H9 (cell line): ENCODE measurements around the gene BAHD1. TPM values are rescaled to one million over a fixed set of nuclear protein-coding genes. Genes with fewer than 3 reads are reported as not detected.

Source experiments
- DNase-seq: peaks from one replicate; pipeline ENCODE4 v3.0.0-alpha.2; 2017
- H2AFZ ChIP-seq: one replicate; pipeline ENCODE4 v1.6.1; 2013; ENCODE audit warnings: mild to moderate bottlenecking, low read length, control low read depth, moderate library complexity
- H2AK5ac ChIP-seq: 2 replicates; pipeline ENCODE4 v1.6.1; 2013; ENCODE audit warnings: low read length, control low read depth, mixed read lengths; ENCODE audit not compliant: insufficient read length
- H2BK120ac ChIP-seq: one replicate; pipeline ENCODE4 v1.6.1; 2013; ENCODE audit warnings: low read depth, mild to moderate bottlenecking, low read length, control low read depth, inconsistent platforms; ENCODE audit not compliant: poor library complexity, severe bottlenecking
- H2BK12ac ChIP-seq: 2 replicates; pipeline ENCODE4 v1.6.1; 2013; ENCODE audit warnings: low read length, control low read depth, mixed read lengths, low read depth; ENCODE audit not compliant: insufficient read length
- H2BK15ac ChIP-seq: 2 replicates; pipeline ENCODE4 v1.6.1; 2013; ENCODE audit warnings: low read depth, low read length, control low read depth
- H2BK20ac ChIP-seq: one replicate; pipeline ENCODE4 v1.6.1; 2013; ENCODE audit warnings: low read depth, mild to moderate bottlenecking, low read length, control low read depth, inconsistent platforms; ENCODE audit not compliant: poor library complexity, severe bottlenecking
- H2BK5ac ChIP-seq: 2 replicates; pipeline ENCODE4 v1.6.1; 2013; ENCODE audit warnings: low read length, control low read depth, mixed read lengths; ENCODE audit not compliant: insufficient read length
- H3K14ac ChIP-seq: 2 replicates; pipeline ENCODE4 v1.6.1; 2013; ENCODE audit warnings: low read length, control low read depth; ENCODE audit not compliant: insufficient read depth
- H3K18ac ChIP-seq: 2 replicates; pipeline ENCODE4 v1.6.1; 2013; ENCODE audit warnings: low read depth, mild to moderate bottlenecking, mixed read lengths, low read length, control low read depth; ENCODE audit not compliant: insufficient read length
- H3K23ac ChIP-seq: 2 replicates; pipeline ENCODE4 v1.6.1; 2013; ENCODE audit warnings: low read length, control low read depth, mixed read lengths, low read depth; ENCODE audit not compliant: insufficient read length
- H3K23me2 ChIP-seq: 2 replicates; pipeline ENCODE4 v1.6.1; 2013; ENCODE audit warnings: low read depth, mild to moderate bottlenecking, mixed read lengths, low read length, control low read depth; ENCODE audit not compliant: insufficient read length, poor library complexity, severe bottlenecking
- H3K27ac ChIP-seq: 2 replicates; pipeline ENCODE4 v1.5.1; 2013; ENCODE audit warnings: low read length, control low read depth, mixed read lengths, low read depth; ENCODE audit not compliant: insufficient read length
- H3K27me3 ChIP-seq: 2 replicates; pipeline ENCODE4 v1.6.1; 2013; ENCODE audit warnings: low read length, control low read depth, inconsistent platforms; ENCODE audit not compliant: insufficient read depth
- H3K4ac ChIP-seq: 2 replicates; pipeline ENCODE4 v1.6.1; 2013; ENCODE audit warnings: low read depth, mild to moderate bottlenecking, control low read depth, inconsistent platforms, low read length, moderate library complexity
- H3K4me1 ChIP-seq: 2 replicates; pipeline ENCODE4 v1.6.1; 2013; ENCODE audit warnings: low read length, control low read depth, inconsistent platforms; ENCODE audit not compliant: insufficient read depth
- H3K4me2 ChIP-seq: 2 replicates; pipeline ENCODE4 v1.6.1; 2013; ENCODE audit warnings: low read length, control low read depth, mixed read lengths; ENCODE audit not compliant: insufficient read length, insufficient read depth
- H3K56ac ChIP-seq: 2 replicates; pipeline ENCODE4 v1.6.1; 2013; ENCODE audit warnings: low read depth, mild to moderate bottlenecking, mixed read lengths, low read length, control low read depth; ENCODE audit not compliant: insufficient read length
- H3K79me1 ChIP-seq: 2 replicates; pipeline ENCODE4 v1.6.1; 2013; ENCODE audit warnings: low read depth, mild to moderate bottlenecking, moderate library complexity, low read length, control low read depth, inconsistent platforms; ENCODE audit not compliant: insufficient read depth, poor library complexity, severe bottlenecking
- H3K79me2 ChIP-seq: 2 replicates; pipeline ENCODE4 v1.6.1; 2013; ENCODE audit warnings: low read length, control low read depth, inconsistent platforms; ENCODE audit not compliant: insufficient read depth
- H3K9ac ChIP-seq: 2 replicates; pipeline ENCODE4 v1.6.1; 2013; ENCODE audit warnings: low read length, control low read depth, mixed read lengths; ENCODE audit not compliant: insufficient read length; ENCODE audit errors: extremely low read depth
- H3K9me3 ChIP-seq: one replicate; pipeline ENCODE4 v1.6.1; 2013; ENCODE audit warnings: low read depth, low read length, inconsistent platforms; ENCODE audit not compliant: control insufficient read depth
- H3T11ph ChIP-seq: one replicate; pipeline ENCODE4 v1.6.1; 2013; ENCODE audit warnings: mild to moderate bottlenecking, low read length, control low read depth, inconsistent platforms
- H4K20me1 ChIP-seq: one replicate; pipeline ENCODE4 v1.6.1; 2013; ENCODE audit not compliant: control insufficient read depth, insufficient read length, insufficient read depth
- H4K5ac ChIP-seq: 2 replicates; pipeline ENCODE4 v1.6.1; 2013; ENCODE audit warnings: low read depth, mild to moderate bottlenecking, mixed read lengths, low read length, control low read depth; ENCODE audit not compliant: insufficient read length
- H4K8ac ChIP-seq: replicated peaks from 2 replicates; pipeline ENCODE4 v1.6.1; 2013; ENCODE audit warnings: low read length, control low read depth, mixed read lengths, low read depth; ENCODE audit not compliant: insufficient read length
- H4K91ac ChIP-seq: 2 replicates; pipeline ENCODE4 v1.6.1; 2013; ENCODE audit warnings: low read depth, mild to moderate bottlenecking, moderate library complexity, mixed read lengths, low read length, control low read depth; ENCODE audit not compliant: insufficient read length
- H3K27ac Mint-ChIP-seq, 3 experiments: 2 replicates in 2 of 3; 3 replicates in 1 of 3; pipeline ENCODE4 v1.8.0; 2020 to 2021; ENCODE audit warnings: mixed read lengths in 3 of 3, mild to moderate bottlenecking in 1 of 3, moderate library complexity in 1 of 3
- H3K27me3 Mint-ChIP-seq: 2 replicates; pipeline ENCODE4 v1.8.0; 2021; ENCODE audit warnings: low read depth, mild to moderate bottlenecking, moderate library complexity, mixed read lengths
- H3K36me3 Mint-ChIP-seq, 3 experiments: 2 replicates in 2 of 3; 3 replicates in 1 of 3; pipeline ENCODE4 v1.8.0; 2020 to 2021; ENCODE audit warnings: low read depth in 3 of 3, mixed read lengths in 3 of 3; ENCODE audit not compliant: insufficient read depth in 1 of 3
- H3K4me1 Mint-ChIP-seq, 2 experiments: 2 replicates each; pipeline ENCODE4 v1.8.0; 2020; ENCODE audit warnings: mixed read lengths in 2 of 2
- H3K4me3 Mint-ChIP-seq, 2 experiments: 2 replicates in 1 of 2; 3 replicates in 1 of 2; pipeline ENCODE4 v1.8.0; 2020 to 2021; ENCODE audit warnings: mild to moderate bottlenecking in 2 of 2, mixed read lengths in 2 of 2, moderate library complexity in 1 of 2
- H3K9me3 Mint-ChIP-seq, 2 experiments: 2 replicates in 1 of 2; 3 replicates in 1 of 2; pipeline ENCODE4 v1.8.0; 2020; ENCODE audit warnings: mild to moderate bottlenecking in 2 of 2, mixed read lengths in 2 of 2, moderate library complexity in 1 of 2
- WGBS: extraction: QIAGEN DNeasy Blood & Tissue Kit; methylation state at CpG from one replicate; pipeline ENCODE4 v1.1.7; 2013; ENCODE audit warnings: missing lambda C conversion rate, low lambda C conversion rate, mixed read lengths; ENCODE audit not compliant: insufficient read length; ENCODE audit errors: extremely low coverage; 5-methylcytosine and 5-hydroxymethylcytosine counted together
- total RNA-seq: library from RNA; stranded (reverse); gene quantifications from 2 replicates; pipeline ENCODE4 v1.2.1, GENCODE V29; 2021
- TF ChIP-seq, protein P1 (sequence below): fragments of 200-600 bp; sonication (generic); conservative IDR thresholded peaks from 3 replicates; pipeline ENCODE4 v1.8.0; 2021; ENCODE audit warnings: antibody characterized with exemption, mild to moderate bottlenecking

Gene BAHD1
- total RNA-seq, 1 experiment from 2014 or later, result 54.1 TPM

DNA sequence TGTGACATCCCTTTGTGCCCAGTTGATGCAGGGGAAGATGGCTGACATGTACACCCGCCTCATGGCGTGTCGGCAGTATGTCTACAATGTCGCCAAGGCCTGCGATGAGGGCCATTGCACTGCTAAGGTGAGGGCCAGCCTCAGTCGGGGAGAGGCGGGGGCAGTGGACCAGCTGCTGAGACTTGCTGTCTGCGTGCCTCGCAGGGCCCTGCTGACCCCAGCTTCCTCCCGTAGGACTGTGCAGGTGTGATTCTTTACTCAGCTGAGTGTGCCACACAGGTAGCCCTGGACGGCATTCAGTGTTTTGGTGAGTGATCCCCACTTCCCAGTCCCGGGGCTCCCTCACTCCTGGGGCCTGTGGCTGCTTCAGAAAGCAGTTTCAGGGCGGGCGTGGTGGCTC lies 24.7 kb upstream of the BAHD1 start:
- Histone ChIP-seq H3K27ac (no peak overlapping the region), H4K20me1 (no peaks in the 10 kb centered on the region), H3K4ac (no peak overlapping the region), H4K5ac (no peak overlapping the region), H2AK5ac (no peak overlapping the region), H2BK5ac (no peak overlapping the region), H3K27me3 (no peaks in the 10 kb centered on the region), H3K79me2 (no peaks in the 10 kb centered on the region), H3K4me2 (no peak overlapping the region), H3K4me1 (no peaks in the 10 kb centered on the region), H3K79me1 (no peaks in the 10 kb centered on the region), H3K23ac (no peak overlapping the region), H3K23me2 (no peaks in the 10 kb centered on the region), H2BK120ac (no peak overlapping the region), H3K18ac (no peak overlapping the region), H3T11ph (no peak overlapping the region), H3K9me3 (no peaks in the 10 kb centered on the region), H3K9ac (no peak overlapping the region), H2AFZ (no peak overlapping the region), H2BK20ac (no peak overlapping the region), H2BK15ac (no peak overlapping the region), H3K56ac (no peak overlapping the region), H4K8ac (no peak overlapping the region), H2BK12ac (no peak overlapping the region), H3K14ac (no peak overlapping the region), H4K91ac (no peak overlapping the region)
- no peaks in the 10 kb centered on the region; the same call in 1 of the 2 replicates for H3K27me3 Mint-ChIP-seq
- TF ChIP-seq, protein P1, sequence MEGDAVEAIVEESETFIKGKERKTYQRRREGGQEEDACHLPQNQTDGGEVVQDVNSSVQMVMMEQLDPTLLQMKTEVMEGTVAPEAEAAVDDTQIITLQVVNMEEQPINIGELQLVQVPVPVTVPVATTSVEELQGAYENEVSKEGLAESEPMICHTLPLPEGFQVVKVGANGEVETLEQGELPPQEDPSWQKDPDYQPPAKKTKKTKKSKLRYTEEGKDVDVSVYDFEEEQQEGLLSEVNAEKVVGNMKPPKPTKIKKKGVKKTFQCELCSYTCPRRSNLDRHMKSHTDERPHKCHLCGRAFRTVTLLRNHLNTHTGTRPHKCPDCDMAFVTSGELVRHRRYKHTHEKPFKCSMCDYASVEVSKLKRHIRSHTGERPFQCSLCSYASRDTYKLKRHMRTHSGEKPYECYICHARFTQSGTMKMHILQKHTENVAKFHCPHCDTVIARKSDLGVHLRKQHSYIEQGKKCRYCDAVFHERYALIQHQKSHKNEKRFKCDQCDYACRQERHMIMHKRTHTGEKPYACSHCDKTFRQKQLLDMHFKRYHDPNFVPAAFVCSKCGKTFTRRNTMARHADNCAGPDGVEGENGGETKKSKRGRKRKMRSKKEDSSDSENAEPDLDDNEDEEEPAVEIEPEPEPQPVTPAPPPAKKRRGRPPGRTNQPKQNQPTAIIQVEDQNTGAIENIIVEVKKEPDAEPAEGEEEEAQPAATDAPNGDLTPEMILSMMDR, result no peak
- no peak for DNase-seq
- H3K36me3 Mint-ChIP-seq, result peaks cover 37 to 70% (median 70%) of the 10 kb centered on the region in 3 experiments; a peak in 6 of 7 replicates
- H3K4me3 Mint-ChIP-seq, result no peak overlapping the region
- H3K4me1 Mint-ChIP-seq, result peaks cover 3 to 6% of the 10 kb centered on the region in 2 experiments
- H3K27ac Mint-ChIP-seq, result no peak overlapping the region
- no peaks in the 10 kb centered on the region for H3K9me3 Mint-ChIP-seq
- no CpG with 5 or more reads among the region's 14 CpGs for WGBS
